ENCODE measurements around the gene PNPLA7.
A peak's percentile ranks its signal among the peaks of the same experiment; 100 is the strongest.
"Not testable (repeated sequence)": the region's sequence is repeated elsewhere in the genome, so short reads cannot be mapped to it uniquely, and the experiment has no call there.

Gene PNPLA7

DNA sequence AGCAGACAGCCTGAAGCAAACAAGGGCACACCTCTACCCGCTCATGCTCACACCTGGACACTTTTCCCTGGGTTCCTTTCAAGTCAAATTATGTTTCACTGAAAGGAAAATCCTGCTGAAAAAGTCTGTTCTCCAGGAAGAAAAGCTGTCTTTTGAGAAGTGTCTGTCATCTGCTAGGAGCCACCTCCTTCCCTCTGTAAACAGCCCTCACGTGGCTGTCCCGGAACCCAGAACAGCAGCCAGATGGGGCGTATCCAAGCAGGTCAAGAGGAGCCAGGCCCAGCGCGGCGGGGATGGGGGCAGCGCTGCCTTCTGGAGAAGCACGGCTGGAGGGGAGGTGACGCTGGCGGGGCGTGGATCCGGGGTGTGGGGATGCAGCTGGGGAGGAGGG is at the start of gene PNPLA7:
PNPLA7 (minus strand) TSS at position 172 of the 391 bp plus-strand sequence. CDS start 205 bp downstream, outside the sequence.
- H3K27ac ChIP-seq, result peak within 1 kb of the TSS; percentile 13 to 88 (median 83)
- H3K4me3 ChIP-seq, result peak within 1 kb of the TSS; percentile 51 to 94 (median 88)

GRCh38 chr9:137598943-137599342 is 48.7 kb upstream of the PNPLA7 start:
- H3K27ac ChIP-seq, result no peak overlapping the region
- no peak overlapping the region for H3K4me3 ChIP-seq

DNA sequence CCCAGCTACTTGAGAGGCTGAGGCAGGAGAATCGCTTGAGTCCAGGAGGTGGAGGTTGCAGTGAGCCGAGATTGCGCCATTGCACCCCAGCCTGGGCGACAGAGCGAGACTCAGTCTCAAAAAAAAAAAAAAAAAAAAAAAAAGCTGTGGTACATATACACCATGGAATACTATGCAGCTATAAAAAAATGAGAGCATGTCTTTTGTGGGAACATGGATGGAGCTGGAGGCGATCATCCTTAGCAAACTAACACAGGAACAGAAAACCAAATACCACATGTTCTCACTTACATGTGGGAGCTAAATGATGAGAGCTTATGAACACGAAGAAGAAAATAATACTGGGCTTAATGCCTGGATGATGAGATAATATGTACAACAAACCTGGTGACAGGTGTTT is 46.4 kb upstream of the PNPLA7 start:
- H3K27ac ChIP-seq, result not testable (repeated sequence)

DNA sequence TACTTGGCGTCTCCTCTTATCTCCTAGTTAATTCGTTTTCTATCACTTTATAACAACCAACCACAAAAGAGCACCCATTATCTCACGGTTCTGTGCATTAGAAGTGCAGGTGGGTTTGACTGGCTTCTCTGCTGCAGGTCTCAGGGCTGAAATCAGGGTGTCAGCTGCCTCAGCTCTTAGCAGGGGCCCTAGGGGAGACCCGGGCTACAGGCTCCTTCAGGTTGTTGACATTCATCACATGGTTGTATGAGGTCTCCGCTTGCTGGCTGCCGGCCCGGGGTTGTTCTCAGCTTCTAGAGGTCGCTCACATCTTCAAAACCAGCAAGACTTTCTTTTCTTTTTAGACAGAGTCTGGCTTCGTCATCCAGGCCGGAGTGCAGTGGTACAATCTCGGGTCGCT is 43.0 kb upstream of the PNPLA7 start:
- Histone ChIP-seq H3K27ac (no peak overlapping the region), H3K4me3 (no peak overlapping the region)

More for the DNA sequence above, 46.4 kb upstream of the PNPLA7 start:
- not testable (repeated sequence) for H3K4me3 ChIP-seq

GRCh38 chr9:137592767-137593166 is 42.6 kb upstream of the PNPLA7 start:
- no peak overlapping the region for H3K27ac ChIP-seq
- H3K4me3 ChIP-seq, result no peak overlapping the region

- H3K4me3 ChIP-seq, result peak within 1 kb of the TSS; percentile 59 to 91 (median 79)
- peak within 1 kb of the TSS in 20 of 21 experiments; percentile 6 to 85 (median 73) for H3K27ac ChIP-seq
Observed at GRCh38 chr9:137590469-137591383, 40.5 kb upstream of the PNPLA7 start, which contains the start of gene ZMYND19. Gene ZMYND19 (minus strand): TSS chr9:137590512. CDS start chr9:137590263, 249 bp downstream.

GRCh38 chr9:137590123-137590468 is 39.9 kb upstream of the PNPLA7 start:
- peak overlapping the region in 11 of 21 experiments; percentile 22 to 82 (median 66) for H3K27ac ChIP-seq
- H3K4me3 ChIP-seq, result peak overlapping the region; percentile 44 to 90 (median 75)

DNA sequence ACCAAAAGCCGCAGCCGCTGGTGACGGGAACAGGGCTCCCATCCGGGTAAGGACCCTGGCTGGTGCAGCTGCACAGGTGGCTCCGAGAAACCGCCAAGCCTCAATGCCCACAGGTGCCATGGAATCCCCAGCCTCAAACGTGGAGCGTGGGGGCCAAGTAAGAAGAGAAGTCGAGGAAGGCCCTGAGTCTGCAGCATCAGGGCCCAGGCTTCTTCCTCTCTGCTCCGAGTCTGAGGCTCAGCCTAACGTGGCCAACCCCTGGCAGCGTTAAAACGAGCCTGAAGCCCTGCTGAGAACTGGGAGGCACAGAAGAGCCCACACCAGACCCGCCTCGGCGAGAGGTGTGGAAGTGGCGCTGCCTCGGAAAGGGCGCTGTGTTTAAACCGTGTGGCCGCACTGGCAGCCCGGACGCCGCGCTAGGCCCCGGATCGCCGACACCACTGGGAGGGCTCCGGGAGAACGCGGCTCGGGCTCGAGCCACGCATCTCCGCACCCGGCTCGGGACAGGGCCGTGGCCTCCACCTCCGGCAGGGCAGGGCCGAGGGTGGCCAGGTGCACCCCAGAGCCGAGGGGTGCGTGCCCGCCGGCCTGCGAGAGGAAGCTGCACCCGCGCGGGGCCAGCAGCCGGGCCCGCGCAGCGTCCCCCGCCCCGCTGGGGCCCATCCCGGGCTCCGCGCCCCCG is 39.4 kb upstream of the PNPLA7 start:
- Histone ChIP-seq H3K4me3 (peak overlapping the region; percentile 44 to 90 (median 75)), H3K27ac (peak overlapping the region in 18 of 21 experiments; percentile 14 to 82 (median 68))

DNA sequence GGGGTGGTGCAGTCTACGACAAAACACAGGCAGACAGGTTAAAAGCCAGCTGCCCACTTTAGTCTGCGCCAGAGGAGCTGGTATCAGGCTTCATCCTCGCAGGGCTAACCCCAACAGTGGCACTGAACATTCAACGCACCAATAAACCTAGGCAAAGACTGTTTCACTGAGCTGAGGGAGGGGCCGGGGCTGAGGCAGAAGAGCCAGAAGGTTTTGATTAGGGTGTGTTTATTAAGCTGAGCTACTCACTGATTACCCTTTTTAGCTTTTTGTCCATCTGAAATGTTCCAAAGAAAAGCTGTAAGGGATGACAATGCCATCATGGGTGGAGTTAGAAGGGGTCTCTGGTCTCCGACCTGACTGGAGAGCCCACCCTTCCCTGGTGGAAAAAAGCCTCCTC is 38.7 kb upstream of the PNPLA7 start:
- peak overlapping the region in 8 of 21 experiments; percentile 50 to 82 (median 69) for H3K27ac ChIP-seq
- peak overlapping the region in 4 of 7 experiments; percentile 49 to 90 (median 81) for H3K4me3 ChIP-seq

GRCh38 chr9:137588311-137588710 is 38.1 kb upstream of the PNPLA7 start:
- no peak overlapping the region for H3K4me3 ChIP-seq
- no peak overlapping the region for H3K27ac ChIP-seq

GRCh38 chr9:137586854-137587253 is 36.7 kb upstream of the PNPLA7 start:
- Histone ChIP-seq H3K27ac (no peak overlapping the region), H3K4me3 (no peak overlapping the region)

DNA sequence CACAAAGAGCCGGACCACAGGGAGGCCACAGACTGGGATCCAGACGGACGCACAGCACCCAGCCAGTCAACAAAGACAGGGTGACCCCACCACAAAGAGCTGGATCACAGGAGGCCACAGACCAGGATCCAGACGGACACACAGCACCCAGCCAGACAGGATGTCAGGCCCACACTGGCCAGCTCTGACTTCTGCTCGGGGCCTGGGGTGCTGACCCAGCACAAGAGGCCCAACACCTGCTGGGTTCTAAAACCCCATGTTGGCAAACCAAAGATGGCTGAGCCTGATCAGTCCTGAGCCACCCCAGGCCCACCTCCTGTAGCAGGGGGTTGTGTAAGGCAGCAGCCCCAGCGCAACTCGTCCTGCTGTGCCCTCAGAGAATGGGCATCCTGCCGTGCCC is 33.8 kb upstream of the PNPLA7 start:
- Histone ChIP-seq H3K27ac (no peak overlapping the region), H3K4me3 (no peak overlapping the region)

DNA sequence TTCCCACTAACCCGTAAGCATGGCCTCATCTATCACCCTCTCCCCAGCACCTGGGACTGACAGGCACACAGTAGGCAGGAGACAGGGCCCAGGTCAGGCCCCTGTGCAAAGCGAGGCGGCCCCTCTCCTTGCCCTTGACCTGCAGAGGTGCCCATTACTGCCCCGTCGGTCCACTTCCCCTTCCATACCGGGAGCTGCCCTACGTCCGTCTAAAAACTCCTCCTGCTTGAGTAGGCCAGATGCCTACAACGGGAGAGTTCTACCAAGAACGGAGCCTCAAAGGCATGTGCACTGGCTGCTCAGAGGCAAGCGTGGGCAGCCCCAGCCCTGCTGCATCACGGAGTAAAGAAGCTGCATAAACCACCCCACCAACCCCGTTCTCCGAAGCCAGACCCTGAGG is 33.1 kb upstream of the PNPLA7 start:
- Histone ChIP-seq H3K4me3 (no peak overlapping the region), H3K27ac (no peak overlapping the region)

DNA sequence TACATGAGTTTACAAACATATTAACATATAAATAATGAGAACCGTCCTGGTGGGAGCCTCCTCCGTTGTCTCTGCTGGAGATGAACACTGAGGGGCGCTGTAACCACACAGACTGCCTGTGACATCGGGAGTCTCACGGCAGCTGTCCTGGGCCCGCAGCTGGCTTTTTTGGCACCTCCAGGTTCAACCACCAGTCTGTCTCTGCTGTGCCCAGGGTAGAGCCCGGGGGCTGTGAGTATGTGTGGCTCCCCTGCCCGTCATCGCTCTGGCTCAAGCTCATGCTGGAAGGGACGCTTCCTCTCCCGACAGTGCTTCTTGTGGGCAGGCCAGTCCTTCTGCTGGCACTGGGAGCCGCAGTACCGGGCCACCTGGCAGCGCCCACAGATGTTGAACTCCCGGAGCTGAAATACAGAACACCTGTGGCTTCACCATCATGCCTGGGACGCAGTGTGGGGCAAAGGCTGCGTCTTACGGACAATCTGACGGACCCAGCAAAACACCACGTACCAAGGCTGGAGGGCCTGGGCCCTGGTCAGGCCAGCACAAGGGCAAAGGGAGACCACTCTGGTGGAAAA is 32.2 kb upstream of the PNPLA7 start:
- H3K4me3 ChIP-seq, result no peak overlapping the region
- H3K27ac ChIP-seq, result no peak overlapping the region

GRCh38 chr9:137581361-137582285 is 31.4 kb upstream of the PNPLA7 start:
- no peak overlapping the region for H3K27ac ChIP-seq
- H3K4me3 ChIP-seq, result no peak overlapping the region

GRCh38 chr9:137580954-137581322 is 30.7 kb upstream of the PNPLA7 start:
- H3K27ac ChIP-seq, result no peak overlapping the region
- H3K4me3 ChIP-seq, result no peak overlapping the region

DNA sequence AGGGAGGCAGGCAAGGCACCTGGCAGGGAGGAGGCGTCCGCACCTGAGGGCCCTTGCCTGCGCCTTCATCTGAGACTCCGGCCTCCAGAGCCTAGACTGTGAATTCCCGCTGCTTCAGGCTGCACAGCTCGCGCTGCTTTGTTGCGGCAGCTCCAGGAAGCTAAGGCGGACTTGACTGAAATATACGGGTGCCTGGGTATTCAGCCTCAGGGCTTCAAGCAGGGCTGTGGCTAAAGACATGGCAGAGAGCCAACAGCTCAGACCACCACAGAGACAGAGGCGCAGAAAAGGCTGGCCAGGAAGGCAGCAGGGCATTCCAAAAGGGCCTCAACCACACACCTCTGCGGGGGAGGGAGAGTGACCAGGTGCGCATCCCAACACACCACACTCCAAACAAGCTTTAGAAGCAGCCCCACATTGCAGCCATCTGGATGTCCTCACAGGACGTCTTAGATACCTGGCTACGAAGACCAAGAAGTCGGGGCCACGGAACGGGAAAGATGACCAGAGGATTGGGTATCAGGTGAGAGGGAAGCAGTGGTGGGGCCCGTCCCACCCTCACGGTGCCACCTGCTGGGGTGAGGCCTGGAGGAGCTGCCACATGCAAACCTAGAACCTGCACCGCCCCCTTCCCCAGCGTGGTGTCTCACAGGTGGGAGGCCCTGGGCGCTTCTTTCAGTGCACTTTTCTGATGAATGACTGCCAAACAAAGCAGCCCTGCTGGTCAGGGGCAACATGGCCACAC is 30.2 kb upstream of the PNPLA7 start:
- H3K27ac ChIP-seq, result no peak overlapping the region
- H3K4me3 ChIP-seq, result no peak overlapping the region

- Histone ChIP-seq H3K4me3 (peak overlapping the region; percentile 80 to 98 (median 95)), H3K27ac (peak overlapping the region in 20 of 21 experiments; percentile 66 to 92 (median 87))
Observed at GRCh38 chr9:137579259-137579604, 29.0 kb upstream of the PNPLA7 start.
